ENCODE data around the gene WDR7. TPM values are rescaled to one million over a fixed set of nuclear protein-coding genes. Genes with fewer than 3 reads are reported as not detected.

The WDR7 gene
- total and polyA plus RNA-seq, 9 of the 15 experiments (the other 6 are each of a cell fraction or from before 2014, with no cell fraction given) = 1.4 to 9.4 (median 5.3) TPM

GRCh38 chr18:57052173-57052572, 401.0 kb downstream of the WDR7 start (continued):
- TF ChIP-seq RERE (CRISPR knock-in tag; IDR thresholded peaks at IDR 0.05; ENCODE audit: borderline replicate concordance) = no peak
- no peak for TF ChIP-seq NKRF (IDR thresholded peaks at IDR 0.05; ENCODE audit: borderline replicate concordance)
- no peak for TF ChIP-seq GABPA (tag; conservative IDR thresholded peaks at IDR 0.05; ENCODE audit: low read depth)
- no peak for TF ChIP-seq SMARCE1 (IDR thresholded peaks at IDR 0.05)

Measured in K562 (cell line).